ENCODE results near the gene PLD4. TPM values are rescaled to one million over a fixed set of nuclear protein-coding genes. Genes with fewer than 3 reads are reported as not detected.
A peak's percentile ranks its signal among the peaks of the same experiment; 100 is the strongest.

PLD4 gene
- total and polyA plus RNA-seq, 9 of the 15 experiments (the other 6 are each of a cell fraction or from before 2014, with no cell fraction given) = 0.18 to 0.24 TPM; not detected in 7

GRCh38 chr14:104895207-104895785, 29.4 kb upstream of the PLD4 start:
- ATAC-seq (no peak), FAIRE-seq (no peak), DNase-seq (ENCODE audit: extremely low read depth in 1 of 4, low spot score in 3 of 4) (no peak)
- Histone ChIP-seq H3K4me3 (no peak overlapping the region), H4K20me1 (replicated peaks; ENCODE audit: control insufficient read depth, insufficient read depth, low read length) (no peaks in the 10 kb centered on the region), H3K9ac (ENCODE audit: insufficient read depth in 1 of 2, low read depth in 2 of 2, low read length in 2 of 2) (peak overlapping the region in 1 of 2 experiments; percentile 17; a peak in 1 of 4 replicates), H2AFZ (ENCODE audit: low read depth, low read length) (no peak overlapping the region), H3K4me2 (ENCODE audit: insufficient read depth, low read length) (no peak overlapping the region), H3K36me3 (ENCODE audit: control insufficient read depth, insufficient read depth, low read length) (no peaks in the 10 kb centered on the region), H3K4me1 (replicated peaks in 1 of 2; ENCODE audit: control insufficient read depth in 2 of 2, insufficient read depth in 2 of 2, low read length in 2 of 2) (peaks cover 0 to 64% of the 10 kb centered on the region in 2 experiments; a peak in 2 of 5 replicates), H3K9me3 (replicated peaks; ENCODE audit: control insufficient read depth, insufficient read depth, low read depth, low read length) (no peaks in the 10 kb centered on the region), H3K9me1 (ENCODE audit: control insufficient read depth, insufficient read depth, low read length) (no peaks in the 10 kb centered on the region), H3K27me3 (ENCODE audit: control insufficient read depth in 2 of 2, insufficient read depth in 2 of 2, low read length in 2 of 2) (peaks cover 0 to 6% of the 10 kb centered on the region in 2 experiments; a peak in 2 of 5 replicates), H3K79me2 (ENCODE audit: control insufficient read depth, insufficient read depth, low read length) (no peaks in the 10 kb centered on the region), H3K27ac (ENCODE audit: extremely low read depth, low read depth, low read length) (no peak overlapping the region)
- in situ Hi-C loops (cut with MboI) = no loop called here
- POLR2A ChIA-PET = no interaction called here
- no TSS peak for BruUV-seq (replicated peaks)
- intact Hi-C loops (cut with micrococcal nuclease) = no loop called here
- CTCF ChIA-PET (ENCODE audit: low intra/inter-chr PET ratio) = interaction anchor here (2.3 kb wide), 1 partner anchor 150 kb away, joined by 10 read pairs; no protein-coding TSS in a partner anchor
- 96% methylated on average over 6 of the region's 9 CpGs for WGBS (ENCODE audit: insufficient coverage, low coverage, missing lambda C conversion rate)
- TF ChIP-seq MBD2 (IDR thresholded peaks at IDR 0.05; ENCODE audit: borderline replicate concordance, low read depth) (no peak), GTF3C2 (IDR thresholded peaks at IDR 0.05; ENCODE audit: borderline replicate concordance, extremely low read depth, insufficient read length) (no peak), ATF4 (CRISPR knock-in tag; IDR thresholded peaks at IDR 0.05) (no peak)
